AG04450 (cell line): ENCODE results near the gene WDR74. TPM values are rescaled to one million over a fixed set of nuclear protein-coding genes. Genes with fewer than 3 reads are reported as not detected.
"Not testable (repeated sequence)": the region's sequence is repeated elsewhere in the genome, so short reads cannot be mapped to it uniquely, and the experiment has no call there.

Source experiments
- CTCF ChIA-PET: fragments of 300-600, 350-600 bp; formaldehyde crosslinking; extraction: SDS; loops from one replicate; lab custom pipeline; 2022; ENCODE audit warnings: antibody characterized with exemption, inconsistent platforms; lab: Charles Lee
- POLR2A ChIA-PET: fragments of 350-600 bp; formaldehyde crosslinking; extraction: SDS; loops from one replicate; lab custom pipeline; 2021; ENCODE audit warnings: antibody characterized with exemption, inconsistent platforms; lab: Yijun Ruan, JAX
- DNase-seq: peaks from one replicate; pipeline ENCODE4 v3.0.0-alpha.2; 2011; ENCODE audit warnings: low read depth, low spot score
- H3K27ac ChIP-seq: one replicate; pipeline ENCODE4 v1.5.1; 2012; ENCODE audit warnings: low read depth, low read length, control low read depth
- H3K27me3 ChIP-seq: one replicate; pipeline ENCODE4 v1.6.0; 2012; ENCODE audit warnings: low read length; ENCODE audit not compliant: control insufficient read depth, insufficient read depth
- H3K4me3 ChIP-seq: 2 replicates; pipeline ENCODE4 v1.5.1; 2011; ENCODE audit warnings: mild to moderate bottlenecking, low read depth, low read length, control low read depth
- H3K9me3 ChIP-seq: 2 replicates; pipeline ENCODE4 v1.5.1; 2012; ENCODE audit warnings: low read length; ENCODE audit not compliant: control insufficient read depth, insufficient read depth
- polyA plus RNA-seq: library from polyadenylated mRNA; depleted of rRNA; stranded (reverse); fragments of >200 nt; gene quantifications from 2 replicates; pipeline ENCODE4 v1.2.3, GENCODE V29; 2011
- TF ChIP-seq, protein P1 (sequence below): IDR thresholded peaks from 2 replicates; pipeline ENCODE4 v1.5.1; 2011; ENCODE audit warnings: low read depth, low read length, control low read depth, inconsistent platforms

The WDR74 gene
- polyA plus RNA-seq, 1 experiment, result 18.0 TPM

- no peak overlapping the region for H3K4me3 ChIP-seq
- no peaks in the 10 kb centered on the region for H3K27me3 ChIP-seq
- POLR2A ChIA-PET, result no interaction called here
- TF ChIP-seq, protein P1, sequence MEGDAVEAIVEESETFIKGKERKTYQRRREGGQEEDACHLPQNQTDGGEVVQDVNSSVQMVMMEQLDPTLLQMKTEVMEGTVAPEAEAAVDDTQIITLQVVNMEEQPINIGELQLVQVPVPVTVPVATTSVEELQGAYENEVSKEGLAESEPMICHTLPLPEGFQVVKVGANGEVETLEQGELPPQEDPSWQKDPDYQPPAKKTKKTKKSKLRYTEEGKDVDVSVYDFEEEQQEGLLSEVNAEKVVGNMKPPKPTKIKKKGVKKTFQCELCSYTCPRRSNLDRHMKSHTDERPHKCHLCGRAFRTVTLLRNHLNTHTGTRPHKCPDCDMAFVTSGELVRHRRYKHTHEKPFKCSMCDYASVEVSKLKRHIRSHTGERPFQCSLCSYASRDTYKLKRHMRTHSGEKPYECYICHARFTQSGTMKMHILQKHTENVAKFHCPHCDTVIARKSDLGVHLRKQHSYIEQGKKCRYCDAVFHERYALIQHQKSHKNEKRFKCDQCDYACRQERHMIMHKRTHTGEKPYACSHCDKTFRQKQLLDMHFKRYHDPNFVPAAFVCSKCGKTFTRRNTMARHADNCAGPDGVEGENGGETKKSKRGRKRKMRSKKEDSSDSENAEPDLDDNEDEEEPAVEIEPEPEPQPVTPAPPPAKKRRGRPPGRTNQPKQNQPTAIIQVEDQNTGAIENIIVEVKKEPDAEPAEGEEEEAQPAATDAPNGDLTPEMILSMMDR, result no peak
- CTCF ChIA-PET, result no interaction called here
- no peaks in the 10 kb centered on the region for H3K9me3 ChIP-seq
- no peak overlapping the region for H3K27ac ChIP-seq
- no peak for DNase-seq
Observed at GRCh38 chr11:62846177-62846576, 6.8 kb upstream of the WDR74 start.

DNA sequence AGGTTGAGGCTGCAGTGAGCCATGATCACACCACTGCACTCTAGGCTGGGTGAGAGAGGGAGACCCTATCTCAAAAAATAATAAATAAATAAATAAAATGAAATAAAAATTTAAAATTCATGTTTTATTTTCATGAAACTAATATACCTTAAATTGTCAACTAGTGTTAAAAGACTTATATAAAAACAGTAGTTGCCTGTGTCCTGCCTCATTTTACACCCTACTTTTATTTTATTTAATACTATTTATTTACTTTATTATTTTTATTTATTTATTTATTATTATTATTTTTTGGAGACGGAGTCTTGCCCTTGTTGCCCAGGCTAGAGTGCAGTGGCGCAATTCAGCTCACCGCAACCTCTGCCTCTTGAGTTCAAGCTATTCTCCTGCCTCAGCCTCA, 4.8 kb upstream of the WDR74 start:
- Histone ChIP-seq H3K27me3 (no peaks in the 10 kb centered on the region), H3K9me3 (no peaks in the 10 kb centered on the region; the same call in 1 of the 2 replicates), H3K27ac (no peak overlapping the region), H3K4me3 (no peak overlapping the region)
- ChIA-PET CTCF (interaction anchor here (0.5 kb wide), 1 partner anchor 21 kb away, joined by 3 read pairs; no protein-coding TSS in a partner anchor), POLR2A (no interaction called here)
- TF ChIP-seq, protein P1, result no peak
- no peak for DNase-seq

DNA sequence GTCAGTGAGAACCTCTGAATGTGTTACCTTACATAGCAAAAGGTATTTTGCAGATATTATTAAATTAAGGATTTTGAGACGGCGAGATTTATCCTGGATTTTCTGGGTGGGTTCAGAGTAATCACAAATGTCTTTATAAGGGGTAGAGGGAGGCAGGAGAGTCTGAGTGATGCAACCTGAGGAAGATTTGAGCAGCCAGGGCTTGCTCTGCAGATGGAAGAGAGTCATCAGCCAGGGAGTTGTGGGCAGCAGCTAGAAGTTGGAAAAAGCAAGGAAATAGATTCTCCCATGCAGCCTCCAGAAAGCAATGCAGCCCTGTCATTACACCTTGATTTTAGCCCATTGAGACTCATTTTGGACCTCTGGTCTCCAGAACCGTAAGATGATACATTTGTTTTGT, 4.1 kb upstream of the WDR74 start:
- Histone ChIP-seq H3K27me3 (no peaks in the 10 kb centered on the region), H3K9me3 (no peaks in the 10 kb centered on the region; the same call in 1 of the 2 replicates), H3K27ac (peak overlapping the region; percentile 39), H3K4me3 (no peak overlapping the region)
- TF ChIP-seq, protein P1, result no peak
- no peak for DNase-seq
- ChIA-PET CTCF (interaction anchor here (0.5 kb wide), 1 partner anchor 22 kb away, joined by 3 read pairs; no protein-coding TSS in a partner anchor), POLR2A (no interaction called here)

GRCh38 chr11:62842891-62843290, 3.5 kb upstream of the WDR74 start:
- ChIA-PET CTCF (interaction anchor here (0.6 kb wide), 1 partner anchor 45 kb away, joined by 7 read pairs; no protein-coding TSS in a partner anchor), POLR2A (interaction anchor here (1.0 kb wide), 1 partner anchor 115 kb away, joined by 4 read pairs; the partner anchor contains the start of gene HNRNPUL2)
- H3K27ac ChIP-seq, result peak overlapping the region; percentile 97
- not testable (repeated sequence) for H3K27me3 ChIP-seq, H3K9me3 ChIP-seq, DNase-seq, H3K4me3 ChIP-seq

DNA sequence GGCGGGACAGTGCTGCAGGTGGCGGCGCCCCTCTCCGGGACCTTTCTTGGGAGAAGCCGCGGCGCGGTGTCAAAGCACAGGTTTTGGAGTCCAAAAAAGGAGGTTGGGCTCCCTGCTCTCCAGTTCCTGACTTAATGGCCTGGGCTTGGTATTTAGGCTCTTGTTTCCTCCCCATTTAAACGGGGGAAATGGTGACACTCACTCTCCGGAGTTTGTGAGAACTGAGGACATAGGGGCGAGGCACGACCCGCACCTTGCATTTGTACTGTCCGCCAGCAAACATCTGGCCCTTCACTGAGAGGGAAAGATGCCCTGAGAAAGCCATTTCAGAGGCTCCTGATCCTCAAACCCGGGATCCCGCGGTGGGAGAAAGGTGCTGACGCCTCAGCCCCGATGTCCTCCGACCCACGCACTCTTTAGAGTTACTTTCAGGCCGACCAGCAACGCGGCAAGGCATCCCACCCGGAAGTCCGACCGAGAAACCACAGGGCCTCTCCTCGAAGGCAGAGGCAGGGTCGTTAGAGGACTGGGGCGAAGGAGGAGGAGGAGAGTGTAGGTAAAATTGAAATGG, 2.9 kb upstream of the WDR74 start:
- CTCF ChIA-PET, result interaction anchor here (0.6 kb wide), 1 partner anchor 45 kb away, joined by 7 read pairs; no protein-coding TSS in a partner anchor
- DNase-seq, result no peak

More for the DNA sequence above, 2.9 kb upstream of the WDR74 start:
- Histone ChIP-seq H3K27ac (peak overlapping the region; percentile 97), H3K4me3 (peak overlapping the region; percentile 50), H3K27me3 (no peaks in the 10 kb centered on the region), H3K9me3 (no peaks in the 10 kb centered on the region; the same call in 1 of the 2 replicates)
- TF ChIP-seq, protein P1, result no peak
- POLR2A ChIA-PET, result interaction anchor here (0.6 to 3.0 kb wide), 13 partner anchors 12 to 268 kb away, joined by 3 to 172 read pairs (median 12); partner anchors contain the start of genes EEF1G, HNRNPUL2, LBHD1 and SLC3A2
